Mucosa of gallbladder (tissue), 1 donor: Measurements from ENCODE around the gene CRADD. TPM values are rescaled to one million over a fixed set of nuclear protein-coding genes. Genes with fewer than 3 reads are reported as not detected.
"Not testable (repeated sequence)": the region's sequence is repeated elsewhere in the genome, so short reads cannot be mapped to it uniquely, and the experiment has no call there.

Experiments used
- DNase-seq: peaks from one replicate; pipeline ENCODE4 v3.0.0-alpha.2; 2020; ENCODE audit warnings: low spot score
- total RNA-seq: library from RNA; stranded (reverse); gene quantifications from one replicate; pipeline ENCODE4 v1.2.1, GENCODE V29; 2021
- donor health status: DM: no; HTN: no; CAD: no.

CRADD gene
- total RNA-seq, 1 donor from 2014 or later = 22.7 TPM

- DNase-seq = no peak
These were observed 80.9 kb downstream of the CRADD start for GRCh38 chr12:93757792-93758694.

GRCh38 chr12:93758801-93759373, 81.7 kb downstream of the CRADD start:
- DNase-seq = no peak

- no peak for DNase-seq
These were observed 82.4 kb downstream of the CRADD start for GRCh38 chr12:93759512-93760081.

- DNase-seq = no peak
These were observed 83.2 kb downstream of the CRADD start for GRCh38 chr12:93760275-93760875.

- DNase-seq = no peak
These were observed 85.0 kb downstream of the CRADD start for GRCh38 chr12:93762059-93762719.

GRCh38 chr12:93762912-93763553, 85.9 kb downstream of the CRADD start:
- DNase-seq = no peak

GRCh38 chr12:93763746-93764147, 86.6 kb downstream of the CRADD start:
- DNase-seq = no peak

GRCh38 chr12:93766371-93766770, 89.2 kb downstream of the CRADD start:
- no peak for DNase-seq

- peak; percentile 49 for DNase-seq
These were observed 89.8 kb downstream of the CRADD start for GRCh38 chr12:93766796-93767523.

- DNase-seq = no peak
These were observed 90.3 kb downstream of the CRADD start for GRCh38 chr12:93767524-93767863.

GRCh38 chr12:93772003-93772700, 95.0 kb downstream of the CRADD start:
- no peak for DNase-seq

GRCh38 chr12:93773122-93773871, 96.1 kb downstream of the CRADD start:
- DNase-seq = no peak

GRCh38 chr12:93776581-93777018, 99.4 kb downstream of the CRADD start:
- DNase-seq = no peak

GRCh38 chr12:93777254-93777653, 100.1 kb downstream of the CRADD start:
- no peak for DNase-seq

- DNase-seq = no peak
These were observed 101.1 kb downstream of the CRADD start for GRCh38 chr12:93778306-93778705.

GRCh38 chr12:93778766-93779165, 101.6 kb downstream of the CRADD start:
- DNase-seq = no peak

- no peak for DNase-seq
These were observed 103.0 kb downstream of the CRADD start for GRCh38 chr12:93780101-93780641.

- DNase-seq = not testable (repeated sequence)
These were observed 103.7 kb downstream of the CRADD start for GRCh38 chr12:93780886-93781285.

- not testable (repeated sequence) for DNase-seq
These were observed 104.8 kb downstream of the CRADD start for GRCh38 chr12:93781961-93782360.
